GM12892 (cell line): ENCODE results near the gene PIK3R2.

Experiments
- POLR2A ChIP-seq: IDR thresholded peaks from 2 replicates; pipeline ENCODE4 v1.6.1; 2011; ENCODE audit warnings: low read depth, low read length, control low read depth
- POLR2AphosphoS5 ChIP-seq: IDR thresholded peaks from 2 replicates; pipeline ENCODE4 v1.6.1; 2011; ENCODE audit warnings: low read depth, low read length, control low read depth
- TAF1 ChIP-seq: IDR thresholded peaks from 2 replicates; pipeline ENCODE4 v1.6.1; 2011; ENCODE audit warnings: low read depth, mild to moderate bottlenecking, control low read depth, low read length, borderline replicate concordance

GRCh38 chr19:18110609-18111232 lies 42.2 kb upstream of the PIK3R2 start:
- no peak for TF ChIP-seq POLR2A
- no peak for TF ChIP-seq POLR2AphosphoS5
- no peak for TF ChIP-seq TAF1
